ENCODE results near the gene ANKRD53. TPM values are rescaled to one million over a fixed set of nuclear protein-coding genes. Genes with fewer than 3 reads are reported as not detected.

Gene ANKRD53
- polyA plus RNA-seq, 1 of the 3 experiments (the other 2 are of a cell fraction) = 0.58 TPM

DNA sequence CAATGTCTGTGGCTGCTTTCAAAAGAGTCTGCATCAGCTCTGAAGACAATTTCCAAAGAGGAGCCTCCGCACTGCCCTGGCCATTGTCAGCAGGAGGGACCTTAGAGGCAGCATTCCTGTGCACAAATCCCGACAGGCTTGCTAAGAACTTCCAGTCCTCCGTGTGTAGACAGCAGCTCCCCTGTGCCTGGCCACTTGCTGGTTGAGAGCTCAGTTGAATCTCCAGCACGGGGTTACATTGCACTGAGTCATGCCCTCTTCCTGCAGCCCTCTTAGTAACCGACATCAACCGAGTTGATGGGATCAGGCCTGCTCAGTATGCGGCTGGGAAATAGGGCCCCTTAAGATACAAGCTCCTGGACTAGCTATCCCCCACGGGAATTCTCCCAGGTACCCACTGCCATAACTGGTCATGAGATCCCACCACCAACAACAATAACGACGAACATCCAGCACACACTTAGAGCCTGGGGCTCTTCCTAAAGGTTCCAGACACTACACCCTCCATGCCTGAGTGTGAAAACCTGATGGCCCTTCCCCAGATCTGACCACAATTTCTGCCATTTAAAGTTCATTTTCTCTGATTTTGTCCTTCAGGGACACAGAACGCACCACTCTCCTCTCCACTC is 30.8 kb upstream of the ANKRD53 start:
- Histone ChIP-seq H3F3A (replicated peaks; ENCODE audit: insufficient read depth) (peaks cover 8% of the 10 kb centered on the region), H3K9me3 (no peaks in the 10 kb centered on the region), H3K4me1 (ENCODE audit: control insufficient read depth in 1 of 2, insufficient read depth in 2 of 2, low read depth in 1 of 2, low read length in 1 of 2) (peaks cover 5 to 16% of the 10 kb centered on the region in 2 experiments; a peak in 2 of 4 replicates), H3K9ac (peak overlapping the region; percentile 54; the same call in 1 of the 2 replicates), H3K9me2 (no peaks in the 10 kb centered on the region), H4K20me1 (ENCODE audit: insufficient read depth) (no peaks in the 10 kb centered on the region), H3K27ac (ENCODE audit: low read depth in 2 of 2, low read length in 1 of 2) (peak overlapping the region in 1 of 2 experiments; percentile 44; a peak in 1 of 4 replicates), H3K4me2 (peak overlapping the region; percentile 80), H3K79me2 (ENCODE audit: insufficient read depth) (no peaks in the 10 kb centered on the region), H3K27me3 (ENCODE audit: insufficient read depth) (no peaks in the 10 kb centered on the region), H3K36me3 (replicated peaks in 1 of 2; ENCODE audit: control insufficient read depth in 1 of 2, insufficient read depth in 2 of 2, low read length in 1 of 2) (no peaks in the 10 kb centered on the region), H2AFZ (ENCODE audit: low read depth) (peak overlapping the region; percentile 73), H3K4me3 (ENCODE audit: low read depth in 2 of 2, low read length in 1 of 2) (peak overlapping the region in 1 of 2 experiments; percentile 54; a peak in 2 of 4 replicates)
- POLR2A ChIA-PET = interaction anchor here (1.9 kb wide), 1 partner anchor 76 kb away, joined by 5 read pairs; no protein-coding TSS in a partner anchor
- peak; percentile 7 for DNase-seq
- WGBS (ENCODE audit: low lambda C conversion rate) = 69% methylated on average over 4 of the region's 11 CpGs
- TF ChIP-seq, protein P1, sequence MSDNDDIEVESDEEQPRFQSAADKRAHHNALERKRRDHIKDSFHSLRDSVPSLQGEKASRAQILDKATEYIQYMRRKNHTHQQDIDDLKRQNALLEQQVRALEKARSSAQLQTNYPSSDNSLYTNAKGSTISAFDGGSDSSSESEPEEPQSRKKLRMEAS (IDR thresholded peaks at IDR 0.05; ENCODE audit: low read depth) = peak; percentile 41; the same call in 1 of the 2 replicates
- TF ChIP-seq FOSL2 (IDR thresholded peaks at IDR 0.05; ENCODE audit: borderline replicate concordance, low read depth) = peak; percentile 66; the same call in 1 of the 2 replicates
- peak; percentile 51; the same call in 1 of the 2 replicates for TF ChIP-seq YY1 (IDR thresholded peaks at IDR 0.05; ENCODE audit: low read depth)
- no peak for TF ChIP-seq SIN3A (IDR thresholded peaks at IDR 0.05; ENCODE audit: borderline replicate concordance, low read depth, low read length)
- CTCF ChIA-PET = interaction anchor here (0.7 to 8.6 kb wide), 52 partner anchors 10 to 654 kb away, joined by 3 to 244 read pairs (median 6); partner anchors contain the start of genes ADD2, ATP6V1B1, CLEC4F and FAM136A

DNA sequence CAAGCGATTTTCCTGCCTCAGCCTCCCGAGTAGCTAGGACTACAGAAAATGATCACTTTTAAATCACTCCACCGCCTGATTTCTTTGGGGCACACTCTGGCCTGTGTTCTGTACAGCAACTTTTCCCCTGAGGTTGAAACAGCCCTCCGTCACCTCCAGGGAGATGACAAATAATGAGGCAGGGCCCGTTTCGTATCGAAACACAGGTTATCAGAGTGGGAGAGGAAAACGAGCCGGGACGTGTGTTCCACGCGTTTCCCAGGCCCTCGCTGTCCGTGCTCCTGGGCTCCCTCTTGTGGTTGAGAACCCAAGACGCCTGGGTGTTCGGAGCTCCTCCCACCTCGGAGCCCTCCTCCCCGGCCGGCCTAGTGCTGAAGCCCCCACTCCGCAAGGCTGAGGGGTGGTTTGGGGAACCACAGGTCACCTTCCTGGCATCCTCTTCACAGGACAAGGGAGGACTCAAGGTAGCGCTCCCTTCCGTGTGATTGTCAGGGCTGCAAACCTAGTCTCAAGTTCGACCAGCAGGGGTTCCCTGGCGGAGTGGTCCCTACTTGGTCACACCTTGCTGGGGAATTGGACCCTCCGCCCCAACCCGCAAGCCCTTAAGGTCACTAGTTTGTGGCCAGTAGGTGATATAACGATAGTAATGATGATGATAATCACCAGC is 30.0 kb upstream of the ANKRD53 start:
- peaks cover 5 to 8% of the 10 kb centered on the region in 2 experiments; a peak in 2 of 4 replicates for H3K4me1 ChIP-seq (ENCODE audit: control insufficient read depth in 1 of 2, insufficient read depth in 2 of 2, low read depth in 1 of 2, low read length in 1 of 2)
- peak; percentile 87 for DNase-seq
- 20% methylated on average over 26 of the region's 27 CpGs for WGBS (ENCODE audit: low lambda C conversion rate)
- H2AFZ ChIP-seq (ENCODE audit: low read depth) = peak overlapping the region; percentile 73
- no peaks in the 10 kb centered on the region for H4K20me1 ChIP-seq (ENCODE audit: insufficient read depth)
- ChIA-PET CTCF (interaction anchor here (0.6 to 8.6 kb wide), 55 partner anchors 9 to 654 kb away, joined by 3 to 244 read pairs (median 6); partner anchors contain the start of genes ADD2, ATP6V1B1, FAM136A and FIGLA), POLR2A (interaction anchor here (1.9 kb wide), 1 partner anchor 77 kb away, joined by 5 read pairs; no protein-coding TSS in a partner anchor)
- H3K27me3 ChIP-seq (ENCODE audit: insufficient read depth) = no peaks in the 10 kb centered on the region
- peak overlapping the region; percentile 27 to 54 for H3K4me3 ChIP-seq (ENCODE audit: low read depth in 2 of 2, low read length in 1 of 2)
- no peaks in the 10 kb centered on the region for H3K9me3 ChIP-seq
- no peaks in the 10 kb centered on the region for H3K9me2 ChIP-seq
- no peaks in the 10 kb centered on the region for H3K36me3 ChIP-seq (replicated peaks in 1 of 2; ENCODE audit: control insufficient read depth in 1 of 2, insufficient read depth in 2 of 2, low read length in 1 of 2)
- H3F3A ChIP-seq (replicated peaks; ENCODE audit: insufficient read depth) = peaks cover 8% of the 10 kb centered on the region
- H3K27ac ChIP-seq (ENCODE audit: low read depth in 2 of 2, low read length in 1 of 2) = peak overlapping the region in 1 of 2 experiments; percentile 44; a peak in 2 of 4 replicates
- H3K79me2 ChIP-seq (ENCODE audit: insufficient read depth) = no peaks in the 10 kb centered on the region
- H3K4me2 ChIP-seq = peak overlapping the region; percentile 80
- peak overlapping the region; percentile 54; the same call in 1 of the 2 replicates for H3K9ac ChIP-seq
- TF ChIP-seq, protein P2, sequence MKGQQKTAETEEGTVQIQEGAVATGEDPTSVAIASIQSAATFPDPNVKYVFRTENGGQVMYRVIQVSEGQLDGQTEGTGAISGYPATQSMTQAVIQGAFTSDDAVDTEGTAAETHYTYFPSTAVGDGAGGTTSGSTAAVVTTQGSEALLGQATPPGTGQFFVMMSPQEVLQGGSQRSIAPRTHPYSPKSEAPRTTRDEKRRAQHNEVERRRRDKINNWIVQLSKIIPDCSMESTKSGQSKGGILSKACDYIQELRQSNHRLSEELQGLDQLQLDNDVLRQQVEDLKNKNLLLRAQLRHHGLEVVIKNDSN (IDR thresholded peaks at IDR 0.05; ENCODE audit: borderline replicate concordance, low read depth) = no peak
- 0 out of 2 replicates have a peak, but pooled peaks have one; percentile 22 for TF ChIP-seq POLR2AphosphoS5 (IDR thresholded peaks at IDR 0.05; ENCODE audit: low read depth, low read length)
- peak; percentile 40; the same call in 1 of the 2 replicates for TF ChIP-seq SIN3A (IDR thresholded peaks at IDR 0.05; ENCODE audit: borderline replicate concordance, low read depth, low read length)
- TF ChIP-seq TEAD4 (IDR thresholded peaks at IDR 0.05; ENCODE audit: borderline replicate concordance, insufficient read depth) = no peak
- TF ChIP-seq FOXJ3 (CRISPR knock-in tag; IDR thresholded peaks at IDR 0.05) = no peak
- TF ChIP-seq SMC3 (IDR thresholded peaks at IDR 0.05; ENCODE audit: low read depth, low read length) = peak; percentile 73
- TF ChIP-seq, protein P3, sequence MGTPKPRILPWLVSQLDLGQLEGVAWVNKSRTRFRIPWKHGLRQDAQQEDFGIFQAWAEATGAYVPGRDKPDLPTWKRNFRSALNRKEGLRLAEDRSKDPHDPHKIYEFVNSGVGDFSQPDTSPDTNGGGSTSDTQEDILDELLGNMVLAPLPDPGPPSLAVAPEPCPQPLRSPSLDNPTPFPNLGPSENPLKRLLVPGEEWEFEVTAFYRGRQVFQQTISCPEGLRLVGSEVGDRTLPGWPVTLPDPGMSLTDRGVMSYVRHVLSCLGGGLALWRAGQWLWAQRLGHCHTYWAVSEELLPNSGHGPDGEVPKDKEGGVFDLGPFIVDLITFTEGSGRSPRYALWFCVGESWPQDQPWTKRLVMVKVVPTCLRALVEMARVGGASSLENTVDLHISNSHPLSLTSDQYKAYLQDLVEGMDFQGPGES (IDR thresholded peaks at IDR 0.05; ENCODE audit: low read depth, low read length) = no peak
- TF ChIP-seq MXI1 (IDR thresholded peaks at IDR 0.05; ENCODE audit: low read depth, low read length) = peak; percentile 79
- no peak for TF ChIP-seq MEF2A (IDR thresholded peaks at IDR 0.05; ENCODE audit: borderline replicate concordance, low read depth)
- TF ChIP-seq, protein P4, sequence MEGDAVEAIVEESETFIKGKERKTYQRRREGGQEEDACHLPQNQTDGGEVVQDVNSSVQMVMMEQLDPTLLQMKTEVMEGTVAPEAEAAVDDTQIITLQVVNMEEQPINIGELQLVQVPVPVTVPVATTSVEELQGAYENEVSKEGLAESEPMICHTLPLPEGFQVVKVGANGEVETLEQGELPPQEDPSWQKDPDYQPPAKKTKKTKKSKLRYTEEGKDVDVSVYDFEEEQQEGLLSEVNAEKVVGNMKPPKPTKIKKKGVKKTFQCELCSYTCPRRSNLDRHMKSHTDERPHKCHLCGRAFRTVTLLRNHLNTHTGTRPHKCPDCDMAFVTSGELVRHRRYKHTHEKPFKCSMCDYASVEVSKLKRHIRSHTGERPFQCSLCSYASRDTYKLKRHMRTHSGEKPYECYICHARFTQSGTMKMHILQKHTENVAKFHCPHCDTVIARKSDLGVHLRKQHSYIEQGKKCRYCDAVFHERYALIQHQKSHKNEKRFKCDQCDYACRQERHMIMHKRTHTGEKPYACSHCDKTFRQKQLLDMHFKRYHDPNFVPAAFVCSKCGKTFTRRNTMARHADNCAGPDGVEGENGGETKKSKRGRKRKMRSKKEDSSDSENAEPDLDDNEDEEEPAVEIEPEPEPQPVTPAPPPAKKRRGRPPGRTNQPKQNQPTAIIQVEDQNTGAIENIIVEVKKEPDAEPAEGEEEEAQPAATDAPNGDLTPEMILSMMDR (IDR thresholded peaks at IDR 0.05) = peak; percentile 81
- no peak for TF ChIP-seq GABPA (IDR thresholded peaks at IDR 0.05; ENCODE audit: low read depth)
- no peak for TF ChIP-seq EZH2phosphoT487 (IDR thresholded peaks at IDR 0.05; ENCODE audit: borderline replicate concordance, low read depth)
- TF ChIP-seq, protein P5, sequence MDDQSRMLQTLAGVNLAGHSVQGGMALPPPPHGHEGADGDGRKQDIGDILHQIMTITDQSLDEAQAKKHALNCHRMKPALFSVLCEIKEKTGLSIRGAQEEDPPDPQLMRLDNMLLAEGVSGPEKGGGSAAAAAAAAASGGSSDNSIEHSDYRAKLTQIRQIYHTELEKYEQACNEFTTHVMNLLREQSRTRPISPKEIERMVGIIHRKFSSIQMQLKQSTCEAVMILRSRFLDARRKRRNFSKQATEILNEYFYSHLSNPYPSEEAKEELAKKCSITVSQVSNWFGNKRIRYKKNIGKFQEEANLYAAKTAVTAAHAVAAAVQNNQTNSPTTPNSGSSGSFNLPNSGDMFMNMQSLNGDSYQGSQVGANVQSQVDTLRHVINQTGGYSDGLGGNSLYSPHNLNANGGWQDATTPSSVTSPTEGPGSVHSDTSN (IDR thresholded peaks at IDR 0.05) = no peak
- TF ChIP-seq, protein P1 (IDR thresholded peaks at IDR 0.05; ENCODE audit: low read depth) = peak; percentile 88
- peak; percentile 56 for TF ChIP-seq RAD21 (IDR thresholded peaks at IDR 0.05; ENCODE audit: low read length)
- TF ChIP-seq ELF1 (IDR thresholded peaks at IDR 0.05) = no peak
